Parietal lobe (tissue), 2 donors: ENCODE measurements around the gene LSM2. TPM values are rescaled to one million over a fixed set of nuclear protein-coding genes. Genes with fewer than 3 reads are reported as not detected.

Source experiments
- small RNA-seq: library from RNA; depleted of rRNA; stranded (forward); fragments of <200 nt; gene quantifications from one replicate; pipeline ENCODE3, GENCODE V24; 2014; ENCODE audit warnings: low replicate concordance
- total RNA-seq: library from RNA; depleted of rRNA; stranded (reverse); fragments of >200 nt; gene quantifications from one replicate; pipeline ENCODE4 v1.2.3, GENCODE V29; 2014

Gene LSM2
- 15.3 TPM for total RNA-seq

DNA sequence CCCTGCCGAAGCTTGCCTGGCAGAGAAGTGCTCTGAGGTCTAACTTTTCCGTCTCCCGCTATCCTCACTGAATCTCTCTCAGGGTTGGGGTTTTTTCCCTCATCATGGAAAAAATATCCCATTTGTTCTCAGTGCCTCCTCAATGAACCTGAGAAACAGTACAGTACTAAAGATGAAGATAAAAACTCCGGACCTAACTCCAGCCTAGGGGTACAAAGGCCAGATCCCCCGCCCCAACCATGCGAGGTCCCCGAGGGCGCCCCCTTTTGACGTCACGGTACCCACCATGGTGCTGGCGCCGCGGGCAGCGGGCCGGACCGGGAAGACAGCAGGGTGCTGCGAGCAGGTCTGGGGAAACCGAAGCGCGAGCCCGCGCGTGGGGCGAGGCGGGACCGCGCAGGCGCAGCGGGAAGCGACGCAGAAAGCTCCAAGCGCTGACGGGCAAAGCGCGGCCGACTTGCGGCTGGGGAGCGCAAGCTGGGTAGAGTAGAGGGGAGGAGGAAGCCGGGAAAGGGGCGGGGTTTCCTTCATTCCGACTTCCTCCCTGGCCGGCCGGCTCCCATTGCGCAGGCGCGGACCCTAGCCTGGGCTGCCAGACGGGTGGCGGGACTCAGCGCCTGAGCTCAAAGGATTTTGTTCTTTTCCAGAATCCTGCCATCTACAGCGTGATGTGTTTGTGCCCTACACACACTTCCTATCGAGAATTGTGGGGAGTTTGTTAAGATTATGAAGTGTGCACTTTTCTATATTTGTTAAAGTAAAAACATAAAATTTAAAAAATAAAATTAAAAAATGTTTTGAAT is at the start of gene LSM2:
Gene LSM2 (minus strand): TSS at position 497 of the 803 bp plus-strand sequence. CDS start 209 bp downstream, at position 288.

DNA sequence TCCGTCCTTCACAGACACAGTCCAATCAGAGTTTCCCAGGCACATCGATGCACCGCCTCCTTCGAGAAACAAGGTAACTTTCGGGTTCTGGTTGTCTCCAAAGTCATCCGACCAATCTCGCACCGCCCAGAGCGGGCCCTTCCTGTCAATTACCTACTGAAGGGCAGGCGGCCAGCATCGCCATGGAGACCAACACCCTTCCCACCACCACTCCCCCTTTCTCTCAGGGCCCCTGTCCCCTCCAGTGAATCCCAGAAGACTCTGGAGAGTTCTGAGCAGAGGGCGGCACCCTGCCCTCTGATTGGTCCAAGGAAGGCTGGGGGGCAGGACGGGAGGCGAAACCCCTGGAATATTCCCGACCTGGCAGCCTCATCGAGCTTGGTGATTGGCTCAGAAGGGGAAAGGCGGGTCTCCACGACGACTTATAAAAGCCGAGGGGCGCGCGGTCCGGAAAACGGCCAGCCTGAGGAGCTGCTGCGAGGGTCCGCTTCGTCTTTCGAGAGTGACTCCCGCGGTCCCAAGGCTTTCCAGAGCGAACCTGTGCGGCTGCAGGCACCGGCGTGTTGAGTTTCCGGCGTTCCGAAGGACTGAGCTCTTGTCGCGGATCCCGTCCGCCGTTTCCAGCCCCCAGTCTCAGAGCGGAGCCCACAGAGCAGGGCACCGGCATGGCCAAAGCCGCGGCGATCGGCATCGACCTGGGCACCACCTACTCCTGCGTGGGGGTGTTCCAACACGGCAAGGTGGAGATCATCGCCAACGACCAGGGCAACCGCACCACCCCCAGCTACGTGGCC is 20.7 kb upstream of the LSM2 start, which contains the start of gene HSPA1B:
Gene HSPA1B (plus strand): TSS at position 453 of the 794 bp plus-strand sequence. CDS start 213 bp downstream, at position 666.

DNA sequence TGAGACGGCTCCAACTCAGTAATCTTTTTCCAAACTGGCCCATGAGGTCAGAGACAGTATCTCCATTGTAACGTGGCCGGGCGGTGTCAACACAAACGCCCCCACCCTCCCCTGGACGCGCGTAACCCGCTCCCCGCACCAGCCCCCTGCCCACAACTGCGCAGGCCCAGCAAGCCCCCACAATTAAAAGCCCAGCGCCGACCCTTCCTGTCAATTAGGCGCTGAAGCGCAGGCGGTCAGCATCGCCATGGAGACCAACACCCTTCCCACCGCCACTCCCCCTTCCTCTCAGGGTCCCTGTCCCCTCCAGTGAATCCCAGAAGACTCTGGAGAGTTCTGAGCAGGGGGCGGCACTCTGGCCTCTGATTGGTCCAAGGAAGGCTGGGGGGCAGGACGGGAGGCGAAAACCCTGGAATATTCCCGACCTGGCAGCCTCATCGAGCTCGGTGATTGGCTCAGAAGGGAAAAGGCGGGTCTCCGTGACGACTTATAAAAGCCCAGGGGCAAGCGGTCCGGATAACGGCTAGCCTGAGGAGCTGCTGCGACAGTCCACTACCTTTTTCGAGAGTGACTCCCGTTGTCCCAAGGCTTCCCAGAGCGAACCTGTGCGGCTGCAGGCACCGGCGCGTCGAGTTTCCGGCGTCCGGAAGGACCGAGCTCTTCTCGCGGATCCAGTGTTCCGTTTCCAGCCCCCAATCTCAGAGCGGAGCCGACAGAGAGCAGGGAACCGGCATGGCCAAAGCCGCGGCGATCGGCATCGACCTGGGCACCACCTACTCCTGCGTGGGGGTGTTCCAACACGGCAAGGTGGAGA is 8.5 kb upstream of the LSM2 start, which contains the start of the genes HSPA1A and HSPA1L:
Gene HSPA1A (plus strand): TSS at position 519 of the 814 bp plus-strand sequence. CDS start 214 bp downstream, at position 733.
Gene HSPA1L (minus strand): TSS at position 259 of the 814 bp plus-strand sequence. CDS start 3,311 bp downstream, outside the sequence.

DNA sequence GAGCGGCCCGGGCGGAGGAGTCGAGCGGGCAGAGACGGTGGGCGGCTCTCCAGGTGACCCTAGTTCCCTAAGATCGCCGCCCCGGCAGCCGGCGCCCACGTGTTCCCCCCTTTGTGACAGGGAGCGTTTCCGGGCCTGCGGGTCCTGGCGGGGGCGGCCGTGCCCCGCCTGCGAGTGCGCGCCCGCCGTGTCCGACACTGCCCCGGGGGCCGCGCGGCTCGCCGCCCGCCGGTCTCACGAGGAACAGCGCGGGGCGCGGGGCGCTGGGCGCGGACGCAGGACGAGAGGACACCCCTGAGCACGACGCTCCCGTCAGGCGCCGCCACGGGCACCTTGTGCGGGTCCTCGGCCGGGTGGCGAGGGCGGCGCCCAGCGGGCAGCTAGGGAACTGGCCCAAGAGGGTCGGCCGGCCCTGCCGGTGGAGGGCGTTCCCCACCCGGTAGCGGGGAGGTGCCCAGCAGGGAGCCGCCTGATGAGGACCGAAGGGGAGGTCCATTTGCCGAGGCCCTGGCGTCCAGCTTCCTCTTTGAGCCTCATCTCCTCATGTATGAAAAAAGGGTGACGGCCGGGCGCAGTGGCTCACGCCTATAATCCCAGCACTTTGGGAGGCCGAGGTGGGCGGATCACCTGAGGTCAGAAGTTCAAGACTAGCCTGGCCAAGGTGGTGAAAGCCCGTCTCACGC is 11.0 kb downstream of the LSM2 start, which contains the start of gene VARS1:
Gene VARS1 (minus strand): TSS at position 137 of the 683 bp plus-strand sequence. CDS start 535 bp downstream, outside the sequence.

DNA sequence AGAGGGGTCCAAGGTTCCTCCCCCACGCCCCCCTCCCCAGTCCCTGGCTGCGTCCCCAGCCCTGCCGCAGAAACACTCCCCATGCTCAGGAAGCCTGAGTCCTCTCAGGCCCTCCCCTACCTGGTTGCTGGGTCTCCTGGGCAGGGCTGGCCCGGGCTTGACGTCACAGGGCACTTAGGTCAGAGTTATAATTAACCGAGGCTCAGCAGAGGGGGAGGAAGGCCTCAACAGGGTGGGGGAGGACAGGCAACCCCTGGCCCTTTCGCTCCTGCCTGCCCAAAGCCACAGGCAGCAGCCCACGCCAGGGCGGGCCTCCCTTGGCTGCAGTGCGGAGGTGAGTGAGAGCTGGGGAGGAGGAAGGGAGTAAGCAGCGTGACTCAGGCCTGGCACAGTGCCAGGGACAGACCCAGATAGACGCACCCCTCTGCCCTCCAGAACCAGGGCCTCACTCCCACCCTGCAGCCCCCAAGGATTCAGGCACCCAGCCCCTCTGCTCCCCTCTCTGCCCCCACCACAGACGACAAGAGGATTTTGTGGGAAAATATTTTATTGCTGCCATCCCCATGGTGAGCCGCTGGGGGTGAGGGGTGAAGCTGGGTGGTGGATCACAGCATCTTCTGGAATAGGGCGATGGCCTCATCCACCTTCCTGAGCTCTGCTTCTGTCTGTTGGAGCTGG is 29.6 kb downstream of the LSM2 start, which contains the start of gene VWA7:
Gene VWA7 (minus strand): TSS at position 340 of the 678 bp plus-strand sequence. CDS start 549 bp downstream, outside the sequence.

DNA sequence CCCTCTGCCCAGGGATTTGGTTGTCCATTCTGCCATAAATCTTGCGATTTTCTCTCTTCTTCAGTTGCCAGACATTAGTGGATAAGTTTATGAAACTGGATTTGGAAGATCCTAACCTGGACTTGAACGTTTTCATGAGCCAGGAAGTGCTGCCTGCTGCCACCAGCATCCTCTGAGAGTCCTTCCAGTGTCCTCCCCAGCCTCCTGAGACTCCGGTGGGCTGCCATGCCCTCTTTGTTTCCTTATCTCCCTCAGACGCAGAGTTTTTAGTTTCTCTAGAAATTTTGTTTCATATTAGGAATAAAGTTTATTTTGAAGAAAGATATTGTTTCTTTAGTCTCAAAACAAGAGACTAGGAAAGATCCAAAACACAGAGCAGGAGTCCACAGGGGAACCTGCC is 44.4 kb downstream of the LSM2 start, which contains the start of gene SAPCD1:
Gene SAPCD1 (plus strand): TSS at position 301 of the 400 bp plus-strand sequence. CDS start 399 bp downstream, outside the sequence.

Small RNA genes lying within 50 kb of the gene (small RNA-seq; reads per million reads assigned to genes)
- gene MSH5-SAPCD1 (not detected), gene RF00019 (not detected), gene RNU6-850P (not detected), gene SAPCD1 (not detected), gene SNORD48 (74.9 reads per million, percentile 95 among the genes with 10 or more reads in this experiment), gene SNORD52 (not detected)

Other genes with a start within 250 kb of the LSM2 start
- not detected for gene LTA, start 234.7 kb downstream of the LSM2 start, total RNA-seq
- not detected for gene TNF, start 231.4 kb downstream of the LSM2 start, total RNA-seq
- gene LTB, start 224.5 kb downstream of the LSM2 start, total RNA-seq = not detected
- not detected for gene LST1, start 220.7 kb downstream of the LSM2 start, total RNA-seq
- gene NCR3, start 214.0 kb downstream of the LSM2 start, total RNA-seq = not detected
- 3.4 TPM for gene AIF1, start 191.7 kb downstream of the LSM2 start, total RNA-seq
- gene PRRC2A, start 186.3 kb downstream of the LSM2 start, total RNA-seq = 94.8 TPM
- 177 TPM for gene BAG6, start 154.3 kb downstream of the LSM2 start, total RNA-seq
- 2.2 TPM for gene APOM, start 151.1 kb downstream of the LSM2 start, total RNA-seq
- gene C6orf47, start 146.2 kb downstream of the LSM2 start, total RNA-seq = 17.2 TPM
- gene GPANK1, start 142.0 kb downstream of the LSM2 start, total RNA-seq = 11.3 TPM
- 83.6 TPM for gene CSNK2B, start 140.9 kb downstream of the LSM2 start, total RNA-seq
- 13.5 TPM for gene LY6G5B, start 137.0 kb downstream of the LSM2 start, total RNA-seq
- 5.6 TPM for gene LY6G5C, start 125.9 kb downstream of the LSM2 start, total RNA-seq
- 67.9 TPM for gene ABHD16A, start 103.6 kb downstream of the LSM2 start, total RNA-seq
- not detected for gene LY6G6F, start 100.1 kb downstream of the LSM2 start, total RNA-seq
- not detected for gene LY6G6D, start 91.6 kb downstream of the LSM2 start, total RNA-seq
- not detected for gene LY6G6C, start 85.2 kb downstream of the LSM2 start, total RNA-seq
- not detected for gene MPIG6B, start 83.6 kb downstream of the LSM2 start, total RNA-seq
- gene DDAH2, start 77.7 kb downstream of the LSM2 start, total RNA-seq = 126 TPM
- gene CLIC1, start 70.4 kb downstream of the LSM2 start, total RNA-seq = 20.0 TPM
- 14.1 TPM for gene MSH5, start 67.0 kb downstream of the LSM2 start, total RNA-seq
- gene SAPCD1, start 44.3 kb downstream of the LSM2 start, total RNA-seq = 1.3 TPM
- 0.31 TPM for gene VWA7, start 29.6 kb downstream of the LSM2 start, total RNA-seq
- gene VARS1, start 11.2 kb downstream of the LSM2 start, total RNA-seq = 57.9 TPM
- 3.1 TPM for gene HSPA1L, start 8.3 kb upstream of the LSM2 start, total RNA-seq
- 170 TPM for gene HSPA1A, start 8.6 kb upstream of the LSM2 start, total RNA-seq
- gene HSPA1B, start 20.8 kb upstream of the LSM2 start, total RNA-seq = 217 TPM
- gene NEU1, start 55.9 kb upstream of the LSM2 start, total RNA-seq = 17.5 TPM
- gene SLC44A4, start 72.0 kb upstream of the LSM2 start, total RNA-seq = not detected
- 114 TPM for gene EHMT2, start 90.7 kb upstream of the LSM2 start, total RNA-seq
- gene ZBTB12, start 95.1 kb upstream of the LSM2 start, total RNA-seq = 31.0 TPM
- gene C2, start 120.8 kb upstream of the LSM2 start, total RNA-seq = 3.1 TPM
- 1.9 TPM for gene CFB, start 139.1 kb upstream of the LSM2 start, total RNA-seq
- 46.6 TPM for gene NELFE, start 152.0 kb upstream of the LSM2 start, total RNA-seq
- 66.7 TPM for gene SKIC2, start 152.2 kb upstream of the LSM2 start, total RNA-seq
- gene DXO, start 165.2 kb upstream of the LSM2 start, total RNA-seq = 10.0 TPM
- gene C4A, start 175.1 kb upstream of the LSM2 start, total RNA-seq = 20.7 TPM
- gene C4B, start 207.8 kb upstream of the LSM2 start, total RNA-seq = 8.8 TPM
- gene CYP21A2, start 231.4 kb upstream of the LSM2 start, total RNA-seq = not detected